GM12878 (cell line): ENCODE measurements around the gene ANO10. TPM values are rescaled to one million over a fixed set of nuclear protein-coding genes. Genes with fewer than 3 reads are reported as not detected.

Source experiments
- ATAC-seq: fragments of 200-7000 bp; cut with Tn5 transposase; 3 replicates; pipeline ENCODE4 v1.9.1; 2020; ENCODE audit warnings: mild to moderate bottlenecking, moderate library complexity
- BruUV-seq: library from RNA; stranded (reverse); fragments of 400-500 nt; replicated peaks from 2 replicates; lab custom pipeline; 2021; lab: Mats Ljungman, UMichigan
- CTCF ChIA-PET: fragments of 300-600 bp; sonication (Branson Sonifier 250); formaldehyde crosslinking; extraction: SDS; loops from one replicate; lab custom pipeline; 2021; ENCODE audit warnings: inconsistent platforms; lab: Yijun Ruan, JAX
- POLR2A ChIA-PET: fragments of 350-600 bp; formaldehyde crosslinking; extraction: SDS; loops from one replicate; lab custom pipeline; 2021; ENCODE audit warnings: inconsistent platforms; lab: Charles Lee
- RAD21 ChIA-PET: fragments of 300-600 bp; sonication (Branson Sonifier 250); formaldehyde crosslinking; loops from one replicate; lab custom pipeline; 2023; ENCODE audit warnings: antibody characterized with exemption; ENCODE audit not compliant: unreplicated experiment; lab: Charles Lee
- SMC1A ChIA-PET: fragments of 300-600 bp; sonication (Branson Sonifier 250); formaldehyde crosslinking; loops from one replicate; lab custom pipeline; 2023; ENCODE audit not compliant: unreplicated experiment, uncharacterized antibody; lab: Charles Lee
- DNase-seq: peaks from one replicate; pipeline ENCODE4 v3.0.0-alpha.2; 2011; ENCODE audit warnings: low read depth, low spot score
- FAIRE-seq: peaks from 3 replicates; lab custom pipeline; 2011; peaks lifted over from hg19 to GRCh38; lab: Jason Lieb, UNC
- H2AFZ ChIP-seq: 2 replicates; pipeline ENCODE4 v1.6.0; 2011; ENCODE audit warnings: low read depth, low read length, control low read depth; ENCODE audit not compliant: control insufficient read depth
- H3K27ac ChIP-seq: 2 replicates; pipeline ENCODE4 v1.5.1; 2011; ENCODE audit warnings: control low read depth; ENCODE audit not compliant: control insufficient read depth, insufficient read depth
- H3K27me3 ChIP-seq, 2 experiments: replicated peaks in 1 of 2; 2 replicates each; pipeline versions ENCODE4 v1.6.0 to v1.6.1; 2011; ENCODE audit warnings: low read length in 1 of 2; ENCODE audit not compliant: control insufficient read depth in 2 of 2, insufficient read depth in 2 of 2
- H3K36me3 ChIP-seq, 2 experiments: 2 replicates each; pipeline ENCODE4 v1.5.1; 2011; ENCODE audit warnings: low read length in 1 of 2; ENCODE audit not compliant: control insufficient read depth in 2 of 2, insufficient read depth in 2 of 2
- H3K4me1 ChIP-seq: 2 replicates; pipeline ENCODE4 v1.6.1; 2011; ENCODE audit warnings: mild to moderate bottlenecking, low read length, moderate library complexity, mixed read lengths; ENCODE audit not compliant: control insufficient read depth, insufficient read depth
- H3K4me2 ChIP-seq: 2 replicates; pipeline ENCODE4 v1.6.0; 2011; ENCODE audit warnings: control low read depth; ENCODE audit not compliant: control insufficient read depth, insufficient read depth
- H3K4me3 ChIP-seq: fragments of 200-600 bp; sonication (generic); 2 replicates; pipeline ENCODE4 v1.5.1; 2016
- H3K79me2 ChIP-seq: 2 replicates; pipeline ENCODE4 v1.6.0; 2011; ENCODE audit warnings: low read length; ENCODE audit not compliant: control insufficient read depth, insufficient read depth
- H3K9ac ChIP-seq: 2 replicates; pipeline ENCODE4 v1.8.0; 2011; ENCODE audit warnings: low read length, control low read depth, mixed read lengths; ENCODE audit not compliant: control insufficient read depth, insufficient read depth
- H3K9me3 ChIP-seq: replicated peaks from 3 replicates; pipeline ENCODE4 v1.5.1; 2011; ENCODE audit warnings: mild to moderate bottlenecking, low read length; ENCODE audit not compliant: control insufficient read depth, insufficient read depth
- H4K20me1 ChIP-seq: 2 replicates; pipeline ENCODE4 v1.6.0; 2011; ENCODE audit not compliant: control insufficient read depth, insufficient read depth
- BCL3 ChIP-seq: IDR thresholded peaks from 2 replicates; pipeline ENCODE4 v1.6.1; 2011; ENCODE audit warnings: borderline replicate concordance, low read depth, mild to moderate bottlenecking, moderate library complexity, low read length; ENCODE audit not compliant: insufficient read depth, poor library complexity, severe bottlenecking
- CHD1 ChIP-seq: IDR thresholded peaks from 2 replicates; pipeline ENCODE4 v1.6.1; 2012; ENCODE audit warnings: low read depth, low read length, improper control_type of control experiment
- EZH2 ChIP-seq: IDR thresholded peaks from 2 replicates; pipeline ENCODE4 v1.6.1; 2012; ENCODE audit warnings: low read depth, mild to moderate bottlenecking, control low read depth, inconsistent platforms, low read length, borderline replicate concordance; ENCODE audit not compliant: control insufficient read depth
- FOXK2 ChIP-seq: fragments of 450-650 bp; IDR thresholded peaks from 2 replicates; pipeline ENCODE4 v1.6.1; 2017; ENCODE audit warnings: mild to moderate bottlenecking, moderate library complexity
- GATAD2B ChIP-seq: fragments of 450-650 bp; conservative IDR thresholded peaks from 2 replicates; pipeline ENCODE4 v1.6.1; 2017; ENCODE audit warnings: low read depth, mild to moderate bottlenecking, moderate library complexity
- HDGF ChIP-seq: fragments of 450-650 bp; IDR thresholded peaks from 2 replicates; pipeline ENCODE4 v1.6.1; 2016; ENCODE audit warnings: antibody characterized with exemption
- SMAD1 ChIP-seq: fragments of 450-650 bp; IDR thresholded peaks from 2 replicates; pipeline ENCODE4 v1.6.1; 2018; ENCODE audit warnings: mild to moderate bottlenecking, low read depth; ENCODE audit not compliant: partially characterized antibody
- TARDBP ChIP-seq: IDR thresholded peaks from 2 replicates; pipeline ENCODE4 v1.6.1; 2016; ENCODE audit warnings: borderline replicate concordance
- ZBTB40 ChIP-seq: fragments of 450-650 bp; IDR thresholded peaks from 2 replicates; pipeline ENCODE4 v1.6.1; 2016; ENCODE audit warnings: mild to moderate bottlenecking, moderate library complexity, borderline replicate concordance
- ZNF274 ChIP-seq: IDR thresholded peaks from one replicate; pipeline ENCODE4 v1.8.0; 2011; ENCODE audit not compliant: insufficient read length, insufficient read depth
- WGBS: methylation state at CpG from one replicate; pipeline ENCODE4 v1.1.6; 2016; ENCODE audit warnings: low lambda C conversion rate; ENCODE audit not compliant: insufficient replicate concordance, insufficient coverage; ENCODE audit errors: missing lambda C conversion rate; 5-methylcytosine and 5-hydroxymethylcytosine counted together
- in situ Hi-C: fragments of 300-500 bp; cut with MboI; formaldehyde crosslinking; loops from 9 replicates; pipeline ENCODE4 v1.14.3; 2018; ENCODE audit warnings: mixed read lengths
- intact Hi-C: fragments of 100-400 bp; cut with micrococcal nuclease; formaldehyde crosslinking; loops from one replicate; pipeline ENCODE4 v1.14.2; 2022; ENCODE audit not compliant: unreplicated experiment
- polyA plus RNA-seq, 11 experiments: library from polyadenylated mRNA; depleted of rRNA in 4 of 11; unstranded in 6 of 11; stranded (reverse) in 5 of 11; fragments of >200 nt; fragmentation: Nextera tagmentation in 4 of 11; fragmentation: Illumina TruSeq in 1 of 11; extraction: Ambion mirVana in 4 of 11; extraction: Trizol in 1 of 11; gene quantifications; 1 replicate in 1 of 11; 2 replicates in 10 of 11; pipeline versions ENCODE4 v1.2.1 to v1.2.3, GENCODE V29; 2011 to 2016; ENCODE audit warnings: inconsistent platforms in 2 of 11, missing spikeins in 2 of 11, low read depth in 1 of 11
- total RNA-seq, 4 experiments: library from RNA; depleted of rRNA in 3 of 4; stranded (reverse); fragments of >200 nt in 3 of 4; fragmentation: Illumina TruSeq in 1 of 4; extraction: Trizol in 1 of 4; gene quantifications; 2 replicates each; pipeline versions ENCODE4 v1.2.1 to v1.2.3, GENCODE V29; 2013 to 2021
- TF ChIP-seq, protein P1 (sequence below): fragments of 450-650 bp; IDR thresholded peaks from 2 replicates; pipeline ENCODE4 v1.6.1; 2017; ENCODE audit warnings: low read depth, mild to moderate bottlenecking, moderate library complexity

Gene ANO10
- total and polyA plus RNA-seq, 10 of the 15 experiments (the other 5 are each of a cell fraction or from before 2014, with no cell fraction given), result 0.29 to 21.9 (median 1.6) TPM

DNA sequence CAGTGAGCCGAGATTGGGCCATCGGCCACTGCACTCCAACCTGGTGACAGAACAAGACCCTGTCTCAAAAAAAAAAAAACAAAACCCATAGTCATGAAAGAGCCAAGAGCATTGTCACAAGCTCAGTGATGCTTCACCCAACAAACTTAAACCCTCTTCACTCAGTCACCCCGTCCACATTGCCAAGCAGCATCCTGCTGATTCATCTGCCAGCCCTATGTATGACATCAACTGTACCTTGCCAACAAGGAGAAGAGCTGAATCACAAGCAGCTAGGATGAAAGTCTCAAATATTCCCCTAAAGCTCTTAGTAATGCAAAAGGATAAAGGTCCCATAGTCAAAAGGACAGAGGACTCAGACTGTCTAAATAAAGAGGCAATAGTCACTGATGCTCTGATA lies 90.0 kb downstream of the ANO10 start:
- CTCF ChIA-PET, result no interaction called here
- no peaks in the 10 kb centered on the region for H4K20me1 ChIP-seq
- H3K79me2 ChIP-seq, result no peaks in the 10 kb centered on the region
- RAD21 ChIA-PET, result interaction anchor here (1.0 kb wide), 1 partner anchor 22 kb away, joined by 3 read pairs; no protein-coding TSS in a partner anchor
- H3K9me3 ChIP-seq, result no peaks in the 10 kb centered on the region
- ATAC-seq (no peak), DNase-seq (no peak), FAIRE-seq (no peak)
- no peaks in the 10 kb centered on the region for H3K4me1 ChIP-seq
- BruUV-seq, result no TSS peak
- H2AFZ ChIP-seq, result no peak overlapping the region
- intact Hi-C loops, result no loop called here
- no peaks in the 10 kb centered on the region for H3K36me3 ChIP-seq
- no peak for TF ChIP-seq FOXK2
- no peak for TF ChIP-seq TARDBP
- no peak for TF ChIP-seq CHD1
- no peak for TF ChIP-seq BCL3
- no peak for TF ChIP-seq HDGF
- TF ChIP-seq GATAD2B, result no peak
- TF ChIP-seq, protein P1, sequence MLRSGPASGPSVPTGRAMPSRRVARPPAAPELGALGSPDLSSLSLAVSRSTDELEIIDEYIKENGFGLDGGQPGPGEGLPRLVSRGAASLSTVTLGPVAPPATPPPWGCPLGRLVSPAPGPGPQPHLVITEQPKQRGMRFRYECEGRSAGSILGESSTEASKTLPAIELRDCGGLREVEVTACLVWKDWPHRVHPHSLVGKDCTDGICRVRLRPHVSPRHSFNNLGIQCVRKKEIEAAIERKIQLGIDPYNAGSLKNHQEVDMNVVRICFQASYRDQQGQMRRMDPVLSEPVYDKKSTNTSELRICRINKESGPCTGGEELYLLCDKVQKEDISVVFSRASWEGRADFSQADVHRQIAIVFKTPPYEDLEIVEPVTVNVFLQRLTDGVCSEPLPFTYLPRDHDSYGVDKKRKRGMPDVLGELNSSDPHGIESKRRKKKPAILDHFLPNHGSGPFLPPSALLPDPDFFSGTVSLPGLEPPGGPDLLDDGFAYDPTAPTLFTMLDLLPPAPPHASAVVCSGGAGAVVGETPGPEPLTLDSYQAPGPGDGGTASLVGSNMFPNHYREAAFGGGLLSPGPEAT, result no peak
- TF ChIP-seq ZBTB40, result no peak
- no peak for TF ChIP-seq ZNF274
- no peak for TF ChIP-seq EZH2
- TF ChIP-seq SMAD1, result no peak
- in situ Hi-C loops, result no loop called here
- no peak overlapping the region for H3K9ac ChIP-seq
- POLR2A ChIA-PET, result no interaction called here
- no peak overlapping the region for H3K27ac ChIP-seq
- SMC1A ChIA-PET, result interaction anchor here (1.0 to 1.1 kb wide), 2 partner anchors 10 to 15 kb away, joined by 3 to 4 read pairs; no protein-coding TSS in a partner anchor
- H3K4me3 ChIP-seq, result no peak overlapping the region
- H3K4me2 ChIP-seq, result no peak overlapping the region
- H3K27me3 ChIP-seq, result no peaks in the 10 kb centered on the region
- WGBS, result 86% methylated on average over 3 of the region's 3 CpGs
